Measurements from ENCODE around the gene PRAC2.

- TF ChIP-seq REST (IDR thresholded peaks at IDR 0.05; ENCODE audit: insufficient read depth in 1 of 2, low read depth in 2 of 2, low read length in 2 of 2) = no peak
- no peak for TF ChIP-seq SIN3A (IDR thresholded peaks at IDR 0.05; ENCODE audit: borderline replicate concordance, insufficient read depth, low read length)
- no peak for TF ChIP-seq POLR2AphosphoS5 (IDR thresholded peaks at IDR 0.05; ENCODE audit: low read depth, low read length)
These were observed 32.4 kb downstream of the PRAC2 start for GRCh38 chr17:48755356-48755755.
